HG03342 (cell line): ENCODE results near the gene TTLL5.

Experiments used
- ATAC-seq: cut with Tn5 transposase; IDR thresholded peaks from one replicate; pipeline ENCODE4 v1.9.1; 2021; ENCODE audit warnings: mild to moderate bottlenecking, moderate library complexity; ENCODE audit not compliant: unreplicated experiment

Gene TTLL5

DNA sequence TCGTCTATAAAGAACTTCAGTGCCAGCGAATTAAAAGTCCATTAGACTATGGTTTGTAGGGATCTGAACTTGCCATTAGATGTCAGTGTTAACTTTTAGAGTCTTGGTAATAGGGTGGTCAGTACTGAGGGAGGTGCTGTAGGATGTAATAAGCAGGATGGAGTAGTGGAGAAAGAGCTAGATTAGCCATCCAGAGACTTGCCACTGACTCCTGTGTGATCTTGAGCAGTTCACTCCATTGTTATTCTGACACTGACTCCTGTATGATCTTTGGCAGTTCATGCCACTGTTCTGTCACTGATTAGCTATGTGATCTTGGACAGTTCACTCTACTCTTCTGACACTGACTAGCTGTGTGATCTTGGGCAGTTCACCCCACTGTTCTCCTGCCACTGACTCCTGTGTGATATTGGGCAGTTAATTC, 133.6 kb downstream of the TTLL5 start:
- ATAC-seq: no peak

DNA sequence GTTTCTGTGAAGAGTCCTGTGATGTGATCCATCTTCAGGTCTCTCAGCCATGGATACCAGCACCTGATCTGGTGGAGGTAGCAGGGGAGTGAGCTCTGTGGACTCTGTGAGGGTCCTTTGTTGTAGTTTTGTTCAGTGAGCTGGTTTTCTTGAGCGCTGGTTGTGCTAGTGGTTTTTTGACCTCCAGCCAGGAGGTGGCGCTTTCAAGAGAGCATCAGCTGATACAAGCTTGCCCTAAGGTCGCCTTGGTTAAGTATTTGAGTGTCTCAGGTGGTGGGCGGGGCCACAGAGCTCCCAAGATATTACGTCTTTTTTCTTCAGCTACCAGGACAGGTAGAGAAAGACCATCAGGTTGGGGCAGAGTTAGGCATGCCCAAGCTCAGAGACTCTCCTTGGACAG, 139.7 kb downstream of the TTLL5 start:
- ATAC-seq: no peak

DNA sequence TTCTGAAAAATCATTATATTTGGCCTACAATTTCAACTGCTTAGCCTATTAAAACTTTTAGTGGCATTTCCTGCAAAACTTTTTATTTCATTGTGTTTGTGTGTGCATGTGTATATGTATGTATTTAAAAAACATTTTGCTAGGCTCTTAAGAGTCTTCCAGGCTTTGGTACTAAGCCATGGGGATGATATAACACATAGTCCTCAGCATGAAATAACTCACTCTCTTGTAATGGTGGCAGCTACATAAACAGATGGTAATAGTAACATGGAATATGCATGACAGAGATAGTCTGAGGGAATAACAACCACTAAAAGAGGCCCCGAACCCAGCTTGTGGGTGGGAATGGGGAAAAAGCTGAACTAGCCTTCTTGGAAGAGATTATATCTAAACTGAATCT, 141.4 kb downstream of the TTLL5 start:
- ATAC-seq: no peak

DNA sequence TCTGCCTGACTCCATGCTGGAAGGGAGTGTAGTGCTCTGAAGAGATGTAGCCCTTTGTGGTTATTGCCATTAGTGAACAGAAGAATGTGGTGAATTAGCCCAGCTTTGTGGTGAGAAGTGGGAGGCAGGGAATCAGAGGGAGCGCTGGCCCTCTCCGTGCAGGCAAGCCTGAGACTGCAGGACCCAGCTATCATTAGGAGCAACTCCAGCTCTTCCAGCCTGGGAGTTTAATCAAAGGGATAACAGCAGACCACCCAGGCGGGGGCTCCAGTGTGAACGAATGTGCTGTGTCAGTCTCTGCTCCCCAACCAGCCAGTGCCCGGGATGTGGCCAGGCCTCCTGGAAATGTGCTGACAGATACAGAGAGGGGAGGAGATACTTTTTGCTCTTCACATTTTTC, 142.7 kb downstream of the TTLL5 start:
- no peak for ATAC-seq

DNA sequence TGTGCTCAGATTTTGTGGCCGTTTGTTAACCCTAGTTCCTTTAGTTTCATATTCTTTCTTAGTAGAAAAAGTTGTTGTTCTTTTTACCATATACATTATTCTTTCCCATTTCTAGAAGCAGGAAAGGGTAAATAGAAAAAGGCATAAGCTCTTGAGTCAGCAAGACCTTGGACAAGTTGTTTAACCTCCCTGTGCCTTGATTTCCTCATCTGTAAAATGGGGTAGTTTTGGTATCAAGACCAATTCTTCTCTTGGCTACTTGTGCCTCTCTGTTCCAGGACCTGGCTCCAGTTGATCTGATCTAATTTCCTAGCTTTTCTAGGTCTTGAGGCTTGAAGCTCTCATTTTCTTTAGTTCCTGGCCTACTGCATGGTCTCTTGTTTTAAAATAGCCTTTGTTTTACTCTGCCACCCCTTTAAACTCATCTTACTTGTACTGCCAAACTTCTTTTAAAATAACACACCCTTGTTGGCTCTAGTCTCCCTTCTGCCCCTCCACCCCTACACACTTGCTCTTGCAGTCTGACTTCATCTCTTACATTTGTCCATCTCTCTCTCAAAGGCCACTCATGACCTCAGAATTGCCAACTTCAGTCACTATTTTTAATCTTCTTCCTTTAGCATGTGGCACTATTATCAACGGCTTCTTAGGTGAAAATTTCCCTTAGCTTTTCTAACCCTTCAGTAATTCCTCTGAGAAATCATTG, 143.7 kb downstream of the TTLL5 start:
- ATAC-seq: no peak

DNA sequence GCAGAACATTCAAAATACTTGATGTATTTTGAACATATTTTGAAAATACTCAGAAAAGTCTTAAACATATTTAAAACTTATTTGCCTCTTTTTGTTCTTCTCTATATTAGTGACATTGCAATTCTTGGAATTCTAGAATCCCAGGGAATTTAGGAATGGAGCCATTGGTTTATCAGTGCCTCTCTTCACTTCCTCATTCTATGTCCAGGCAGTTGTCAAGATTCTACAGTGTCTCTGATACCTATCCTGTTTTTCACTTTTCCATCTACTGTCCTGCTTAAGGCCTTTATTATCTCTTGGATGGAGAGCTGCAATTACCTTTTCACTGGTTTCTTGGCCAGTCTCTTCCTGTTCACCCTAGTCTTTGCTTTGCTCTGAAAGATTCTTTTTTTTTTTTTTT, 144.6 kb downstream of the TTLL5 start:
- ATAC-seq: no peak

DNA sequence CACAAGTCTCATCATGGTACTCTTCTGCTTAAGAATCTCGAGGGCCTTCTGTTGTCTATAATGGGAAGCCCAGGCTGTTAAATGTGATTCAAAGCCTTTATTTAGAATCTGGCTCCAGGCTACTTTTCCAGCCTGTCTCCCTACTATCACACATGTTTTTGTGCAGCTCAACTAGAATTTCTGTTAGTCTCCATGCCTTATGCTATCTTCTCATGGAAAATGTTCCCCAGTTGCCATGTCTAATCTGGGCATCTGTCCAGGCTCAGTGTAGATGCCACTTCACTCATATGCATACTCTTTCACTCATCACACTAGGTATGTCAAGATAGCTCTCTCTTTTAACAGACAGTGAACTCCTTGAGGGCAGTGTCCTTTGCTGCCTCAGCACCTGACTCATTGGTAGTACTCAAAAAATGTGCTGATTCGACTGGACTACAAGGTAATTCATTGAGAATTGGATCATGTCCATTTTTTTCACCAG, 145.3 kb downstream of the TTLL5 start:
- ATAC-seq: no peak

DNA sequence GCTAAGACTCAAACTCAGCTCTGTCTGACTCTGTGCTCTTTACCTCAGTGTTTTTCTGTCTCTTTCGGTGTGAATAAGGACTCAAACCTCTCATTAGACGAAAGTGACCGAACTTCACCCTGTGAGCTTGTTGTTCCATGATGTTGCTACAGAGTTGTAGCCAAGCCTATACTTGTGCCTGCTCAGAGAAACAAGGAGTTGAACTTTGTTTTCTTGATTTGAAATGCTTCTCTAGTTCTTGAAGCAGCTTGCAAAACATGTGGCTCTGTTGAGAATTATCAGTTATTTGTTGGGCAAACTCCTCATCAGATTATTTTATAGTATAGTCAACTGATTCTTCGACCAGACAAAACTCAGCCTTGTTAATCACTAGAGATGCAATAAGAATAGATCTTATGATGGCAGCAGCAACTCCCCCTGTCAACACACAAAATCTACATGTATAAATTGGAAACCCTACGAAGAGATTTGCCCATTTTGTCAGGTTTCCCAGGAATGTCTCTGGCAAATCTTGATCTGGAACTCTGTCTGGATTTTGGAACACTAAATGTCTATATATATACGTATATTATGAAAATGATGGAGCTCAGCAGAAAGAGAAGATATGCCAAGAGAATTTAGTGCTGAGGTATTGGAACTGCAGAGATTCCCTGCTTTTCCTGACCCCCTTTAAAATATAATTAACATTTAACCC, 146.8 kb downstream of the TTLL5 start:
- ATAC-seq: no peak

DNA sequence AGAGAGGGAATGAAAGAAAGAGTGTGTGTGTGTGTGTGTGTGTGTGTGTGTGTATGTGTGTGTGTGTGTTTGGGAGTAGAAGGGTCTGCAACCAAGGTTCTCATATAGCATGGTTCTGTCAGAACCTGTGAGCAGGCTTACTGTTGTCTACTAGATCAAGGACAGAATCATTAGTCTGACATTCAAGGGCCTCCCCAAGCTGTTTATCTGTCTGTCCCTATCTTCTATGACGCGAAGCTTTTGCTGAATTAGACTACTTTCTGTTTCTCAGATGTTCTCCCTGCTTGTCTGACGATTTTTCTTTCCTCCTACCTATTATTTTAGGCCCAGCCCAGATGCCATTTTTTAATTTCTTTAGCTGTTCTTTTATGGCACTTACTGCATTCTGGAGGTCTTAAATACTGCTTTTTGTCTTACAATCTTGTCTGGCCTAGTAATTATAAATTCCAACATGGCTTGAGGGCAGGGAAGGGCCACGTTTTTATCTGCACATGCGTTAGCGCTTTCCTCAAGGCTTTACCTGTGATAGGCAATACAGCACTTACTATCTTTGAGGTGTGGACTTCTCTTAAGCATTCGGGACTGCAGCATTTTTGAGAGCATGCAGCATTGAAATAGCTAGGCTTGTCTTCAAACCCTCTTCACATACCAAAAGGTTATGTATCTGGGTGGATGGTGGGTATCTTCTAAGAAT, 150.2 kb downstream of the TTLL5 start:
- no peak for ATAC-seq

DNA sequence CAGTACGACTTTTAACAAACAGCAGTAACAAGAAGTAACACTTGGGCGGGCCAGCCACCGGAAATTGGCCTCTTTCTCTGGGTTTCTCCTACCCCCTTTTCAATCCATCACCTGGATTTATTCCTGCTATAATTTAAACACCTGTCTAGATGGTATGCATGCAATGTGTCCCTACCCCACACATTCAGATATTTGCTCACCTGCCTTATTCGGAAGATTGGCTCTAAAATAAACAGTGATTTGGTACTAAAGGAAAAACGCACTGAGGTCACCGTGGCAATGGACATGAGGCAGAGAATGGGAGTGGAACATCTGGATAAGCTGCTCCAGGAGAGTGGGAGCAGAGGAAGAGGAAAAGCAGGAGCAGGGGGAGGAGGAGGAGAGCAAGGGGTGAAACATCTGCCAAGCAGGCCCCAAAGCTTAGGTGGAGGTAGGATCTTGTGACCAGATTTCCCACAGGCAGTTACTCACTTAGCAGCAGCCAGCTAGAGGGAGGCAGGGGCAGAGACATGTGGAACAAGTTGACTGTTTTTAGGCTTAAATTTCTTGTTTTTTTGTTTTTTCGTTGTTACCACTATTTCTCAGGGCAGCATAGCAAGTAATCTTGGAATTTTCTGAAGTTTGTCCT, 150.9 kb downstream of the TTLL5 start:
- no peak for ATAC-seq

DNA sequence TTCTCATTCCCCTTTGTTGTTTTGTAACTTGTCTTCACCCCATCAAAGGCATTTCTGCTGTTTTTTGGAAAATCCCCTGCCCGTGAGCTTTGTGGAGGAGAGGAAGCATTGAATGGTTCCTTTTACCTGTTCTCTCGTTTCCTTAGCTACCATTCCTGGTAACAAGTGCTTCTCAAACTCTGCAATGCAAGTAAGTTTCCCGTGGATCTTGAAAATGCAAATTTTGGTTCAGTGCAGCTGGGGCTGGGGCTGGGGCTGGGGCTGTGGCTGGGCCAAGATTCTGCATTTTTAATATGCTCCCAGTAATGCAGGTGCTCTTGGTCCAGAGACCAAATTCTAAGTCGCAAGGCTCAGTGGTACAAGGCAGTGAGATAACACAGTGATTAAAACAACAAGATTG, 151.6 kb downstream of the TTLL5 start:
- no peak for ATAC-seq

DNA sequence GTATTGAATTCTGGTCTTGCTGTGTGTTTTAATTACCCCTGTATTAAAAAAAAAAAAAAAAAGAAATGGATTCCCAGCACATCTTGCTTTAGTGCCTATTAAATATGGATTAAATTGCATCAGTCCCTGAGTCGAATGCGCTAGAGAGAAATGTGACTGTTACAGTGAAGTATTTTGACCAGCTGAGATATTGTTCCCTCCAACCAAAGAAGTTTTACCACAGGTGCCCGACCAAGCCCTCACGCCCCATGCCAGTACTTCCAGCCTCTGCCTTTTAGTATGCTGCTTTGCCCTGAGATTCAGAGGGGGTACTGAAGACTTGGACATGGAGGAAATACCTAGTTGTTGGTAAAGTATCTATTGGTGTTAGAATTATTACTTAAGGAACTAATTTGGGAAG, 159.7 kb downstream of the TTLL5 start:
- no peak for ATAC-seq

DNA sequence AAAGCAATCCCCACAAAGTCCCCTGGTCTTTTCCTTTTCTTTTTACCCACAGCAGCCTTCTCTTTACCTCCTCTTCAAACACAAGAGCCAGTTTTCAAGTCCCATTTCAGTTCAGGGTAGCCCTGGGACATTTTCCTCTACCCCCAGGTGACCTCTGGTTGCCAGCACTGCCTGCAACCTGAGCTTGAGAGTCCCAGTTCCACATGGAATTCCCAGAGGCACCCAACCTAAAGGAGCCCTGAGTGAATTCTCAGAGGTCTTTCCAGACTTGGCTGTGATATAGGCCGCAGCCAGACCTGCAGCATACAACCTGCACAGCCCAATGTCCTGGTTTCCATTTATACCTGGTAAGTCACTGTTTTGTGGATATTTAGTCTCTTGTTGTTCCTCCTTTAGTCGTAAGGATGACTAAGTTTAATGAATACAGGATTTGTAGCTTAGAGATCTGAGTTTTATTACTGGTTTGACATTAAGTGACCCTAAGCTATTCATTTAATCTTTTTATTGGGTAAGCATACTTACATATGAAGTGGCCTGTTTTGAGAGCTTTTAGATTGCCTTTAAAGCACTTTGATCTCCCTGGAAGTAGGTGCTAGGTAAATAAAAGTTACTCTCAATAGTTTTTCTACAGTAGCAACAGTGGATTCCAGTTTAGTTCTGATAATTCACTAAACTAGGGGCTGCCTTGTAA, 160.9 kb downstream of the TTLL5 start:
- ATAC-seq: no peak

DNA sequence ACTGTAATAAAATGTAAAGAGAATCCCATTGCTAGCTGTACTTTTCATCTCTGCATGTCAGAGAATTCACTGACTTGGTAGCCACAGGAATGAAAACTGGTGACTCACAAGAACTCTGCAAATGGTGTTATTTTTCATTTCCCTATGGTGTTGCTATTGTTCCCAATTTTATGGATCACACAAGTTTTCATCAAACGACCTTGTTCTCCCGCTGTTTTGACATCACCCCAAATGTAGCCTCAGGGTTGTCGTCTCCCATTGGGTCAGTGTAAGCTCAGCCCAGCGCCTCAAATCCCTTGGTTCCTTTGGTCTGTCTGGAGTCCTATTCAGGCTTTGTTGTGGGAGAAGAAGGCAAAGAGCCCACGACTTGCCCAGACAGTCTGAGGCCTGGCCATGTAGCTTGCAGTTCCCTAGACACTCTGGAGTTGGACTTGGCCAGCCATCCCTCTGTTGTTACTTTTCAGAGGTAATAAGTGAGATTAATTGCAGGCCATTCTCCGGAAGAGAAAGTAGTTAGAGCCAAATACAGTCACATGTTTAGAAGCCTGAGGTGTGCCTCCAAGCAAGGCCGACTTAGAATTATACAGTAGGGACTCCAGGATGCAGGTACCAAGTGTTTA, 161.6 kb downstream of the TTLL5 start:
- no peak for ATAC-seq

DNA sequence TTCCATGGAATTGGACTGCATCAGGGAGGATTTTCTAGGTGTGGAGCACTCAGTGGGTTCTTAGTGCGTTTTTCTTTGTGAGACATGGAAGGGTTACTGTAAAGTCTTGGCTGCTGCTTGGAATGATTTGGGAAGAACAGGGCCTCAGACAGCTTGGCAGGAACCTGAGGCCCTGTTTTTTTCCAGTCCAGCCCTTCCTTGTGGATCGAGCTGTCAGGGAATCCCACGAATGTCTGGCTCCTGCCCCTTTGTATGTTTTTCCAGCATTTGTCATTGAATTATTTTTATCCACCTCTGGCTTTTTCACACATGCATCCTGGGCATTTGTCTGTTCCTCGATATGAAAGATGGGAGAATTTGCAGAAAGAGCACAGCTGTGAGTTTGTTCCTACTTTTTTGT, 162.3 kb downstream of the TTLL5 start:
- ATAC-seq: no peak

DNA sequence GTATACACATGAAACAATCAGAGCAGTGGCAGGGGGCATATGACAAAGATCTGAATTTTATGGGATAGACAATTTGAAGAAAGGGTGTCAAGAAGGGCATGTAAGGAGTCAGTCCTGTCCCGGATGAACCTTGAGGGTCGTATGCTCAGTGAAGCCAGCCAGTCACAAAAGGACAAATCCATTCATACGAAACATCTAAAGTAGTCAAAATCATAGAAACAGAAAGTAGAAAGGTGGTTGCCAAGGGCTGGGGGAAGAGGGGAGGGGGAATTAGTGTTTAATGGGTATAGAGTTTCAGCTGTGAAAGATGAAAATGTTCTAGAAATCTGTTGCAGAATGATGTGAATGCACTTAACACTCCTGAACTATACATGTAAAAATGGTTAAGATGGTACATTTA, 163.3 kb downstream of the TTLL5 start:
- ATAC-seq: no peak

DNA sequence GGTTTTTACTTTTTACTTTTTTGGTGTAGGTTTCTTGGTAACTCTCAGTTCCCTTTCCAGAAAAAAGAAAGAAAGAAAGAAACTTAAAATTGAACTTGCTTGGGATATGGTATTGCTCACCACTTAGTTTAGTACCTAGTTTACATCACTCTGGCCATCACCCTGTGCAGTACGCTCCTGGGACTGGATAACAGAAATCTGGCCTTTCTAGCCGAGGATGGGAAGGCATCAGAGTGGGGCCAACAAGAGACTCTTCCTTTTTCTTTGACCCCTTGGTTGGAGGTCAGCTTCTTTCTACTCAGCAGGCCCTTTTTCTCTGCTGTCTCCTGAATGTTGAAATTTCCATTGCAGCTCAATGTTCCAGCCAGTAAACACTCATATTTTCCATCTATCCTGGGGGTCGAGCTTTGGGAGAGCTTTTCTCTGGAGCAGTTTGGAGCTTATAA, 164.1 kb downstream of the TTLL5 start:
- ATAC-seq: no peak

DNA sequence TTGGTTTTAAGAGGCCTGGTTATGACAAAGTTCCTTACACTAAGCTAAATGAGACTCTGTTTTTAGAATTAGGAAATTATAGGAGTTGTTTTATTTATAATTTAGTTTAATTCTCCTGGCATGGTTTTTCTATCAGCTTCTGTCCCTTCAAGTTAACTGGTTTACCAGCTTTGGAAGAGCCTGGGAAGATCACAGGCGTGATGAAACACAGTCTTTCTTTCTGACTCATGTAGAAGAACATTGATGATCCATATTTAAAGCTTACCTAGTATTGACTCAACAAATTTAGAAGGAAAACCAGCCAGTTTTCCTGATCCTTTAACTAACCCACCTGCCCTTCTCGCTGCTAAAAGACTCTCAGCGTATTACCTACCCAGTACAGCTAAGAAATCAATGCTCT, 165.6 kb downstream of the TTLL5 start:
- ATAC-seq: no peak

DNA sequence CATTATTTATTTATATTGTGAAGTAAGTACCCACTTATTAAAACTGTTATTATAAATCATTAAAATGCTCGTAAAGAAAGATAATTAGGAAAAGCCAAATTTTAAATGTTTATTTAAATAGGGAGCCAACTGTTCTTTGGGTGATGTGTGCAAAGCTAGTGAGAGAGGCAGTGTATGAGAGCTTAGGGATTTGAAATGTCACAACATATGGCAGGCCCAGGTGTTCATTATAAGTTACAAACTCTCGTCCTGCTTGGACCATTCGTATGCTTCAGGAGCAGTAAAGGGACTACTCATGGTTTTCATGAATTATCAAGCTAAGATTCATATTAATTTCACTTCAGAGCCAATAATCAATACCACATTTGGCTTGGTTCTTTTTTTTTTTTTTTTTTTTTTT, 166.3 kb downstream of the TTLL5 start:
- ATAC-seq: no peak

DNA sequence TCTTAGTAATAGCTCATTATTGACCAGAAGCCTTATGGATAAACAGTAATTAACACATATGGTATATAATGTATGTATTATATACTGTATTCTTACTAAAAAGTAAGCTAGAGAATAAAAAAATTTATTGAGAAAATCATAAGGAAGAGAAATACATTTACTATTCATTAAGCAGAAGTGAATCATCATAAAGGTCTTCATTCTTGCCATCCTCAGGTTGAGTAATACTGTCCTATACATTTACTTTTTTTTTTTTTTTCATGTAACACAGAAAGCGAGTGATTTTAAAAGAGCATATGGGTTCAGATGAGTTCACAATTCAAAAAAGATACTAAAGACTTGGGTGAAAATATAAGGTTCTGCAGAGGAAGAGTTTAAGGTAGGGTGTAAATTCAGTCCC, 168.3 kb downstream of the TTLL5 start:
- ATAC-seq: no peak
